NCI-H1417 (cell line): ENCODE data around the gene TAGAP.
"Not testable (repeated sequence)": the region's sequence is repeated elsewhere in the genome, so short reads cannot be mapped to it uniquely, and the experiment has no call there.

Source experiments
- DNase-seq, 3 experiments: peaks; one replicate each; lab custom pipeline; 2025; lab: John Stamatoyannopoulos, UW

The TAGAP gene

GRCh38 chr6:159012201-159012600 is 32.6 kb downstream of the TAGAP start:
- no peak for DNase-seq

- not testable (repeated sequence) for DNase-seq
These were observed 34.7 kb downstream of the TAGAP start for GRCh38 chr6:159010037-159010612.

GRCh38 chr6:159008656-159009288 is 36.0 kb downstream of the TAGAP start:
- DNase-seq, result peak in 2 of 3 experiments; percentile 38 to 46

DNA sequence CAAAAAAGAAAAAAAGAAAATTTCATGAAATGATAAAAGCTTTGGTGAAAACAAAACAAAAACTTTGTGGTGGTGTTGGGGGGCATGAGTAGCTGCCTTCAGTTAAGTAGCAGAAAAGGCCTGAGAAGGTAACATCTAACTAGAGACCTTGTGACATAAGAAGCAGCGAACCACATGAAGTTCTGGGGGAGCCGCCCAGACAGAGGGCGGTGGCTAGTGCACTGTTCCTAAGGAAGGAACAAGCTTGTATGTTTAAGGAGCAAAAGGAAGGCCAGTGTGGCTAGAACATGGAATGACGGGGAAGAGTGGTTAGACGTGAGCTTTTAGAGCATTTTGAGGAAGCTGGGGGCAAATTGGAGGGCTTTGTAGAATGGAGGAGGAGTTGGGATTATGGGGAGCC is 37.3 kb downstream of the TAGAP start:
- DNase-seq, result no peak

GRCh38 chr6:159005436-159005835 is 39.4 kb downstream of the TAGAP start:
- DNase-seq, result no peak

DNA sequence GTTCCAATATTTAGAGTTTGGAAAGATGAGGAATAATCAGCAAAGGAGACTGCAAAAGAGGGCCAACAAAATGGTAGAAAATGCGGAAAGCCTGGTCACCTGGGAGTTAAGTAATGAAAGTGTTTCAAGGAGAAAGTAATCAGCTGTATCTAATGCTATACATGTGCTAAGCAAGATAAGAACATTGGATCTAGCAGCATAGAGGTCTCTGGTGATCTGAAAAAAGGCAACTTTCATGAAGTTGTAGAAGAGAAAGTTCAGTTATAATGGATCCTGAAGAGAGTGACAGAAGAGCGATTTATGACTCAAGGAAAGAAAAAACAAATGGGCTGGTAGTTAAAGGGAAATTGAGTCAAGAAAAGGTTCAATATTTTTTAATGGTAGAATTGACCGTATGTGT is 40.2 kb downstream of the TAGAP start:
- DNase-seq, result no peak

DNA sequence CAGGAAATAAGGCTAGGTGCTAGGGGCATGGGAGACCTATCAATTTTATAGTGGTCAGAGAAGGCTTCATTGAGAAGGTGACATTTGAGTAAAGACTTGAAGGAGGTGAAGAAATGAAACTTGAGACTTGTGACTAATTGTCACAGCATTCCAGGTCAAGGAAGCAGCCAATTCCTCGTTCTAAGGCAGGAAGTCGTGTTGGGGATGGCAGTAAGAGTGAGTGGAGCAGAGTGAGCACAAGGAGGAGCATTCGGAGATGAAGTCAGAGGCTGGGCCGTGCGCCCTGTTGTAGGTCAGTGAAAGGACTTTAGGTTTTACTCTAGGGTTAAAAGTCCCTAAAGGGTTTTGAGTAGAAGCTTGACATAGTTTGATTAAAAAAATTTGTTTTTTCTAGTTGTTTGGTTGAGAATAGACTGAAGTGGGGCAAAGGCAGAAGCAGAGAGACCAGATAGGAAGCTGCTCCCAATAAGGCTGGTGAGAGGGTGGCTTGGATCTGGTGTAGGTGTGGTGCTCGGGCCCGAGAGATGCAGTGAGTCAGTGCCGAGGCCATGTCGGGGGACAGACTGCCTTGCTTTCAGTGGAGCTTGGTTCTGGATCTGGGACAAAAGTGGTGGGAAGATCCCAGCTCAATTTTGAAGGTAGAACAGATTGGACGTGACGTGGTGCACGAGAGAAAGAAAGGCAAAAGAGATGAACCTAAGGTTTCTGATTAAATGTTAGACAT is 42.2 kb downstream of the TAGAP start:
- DNase-seq, result no peak

DNA sequence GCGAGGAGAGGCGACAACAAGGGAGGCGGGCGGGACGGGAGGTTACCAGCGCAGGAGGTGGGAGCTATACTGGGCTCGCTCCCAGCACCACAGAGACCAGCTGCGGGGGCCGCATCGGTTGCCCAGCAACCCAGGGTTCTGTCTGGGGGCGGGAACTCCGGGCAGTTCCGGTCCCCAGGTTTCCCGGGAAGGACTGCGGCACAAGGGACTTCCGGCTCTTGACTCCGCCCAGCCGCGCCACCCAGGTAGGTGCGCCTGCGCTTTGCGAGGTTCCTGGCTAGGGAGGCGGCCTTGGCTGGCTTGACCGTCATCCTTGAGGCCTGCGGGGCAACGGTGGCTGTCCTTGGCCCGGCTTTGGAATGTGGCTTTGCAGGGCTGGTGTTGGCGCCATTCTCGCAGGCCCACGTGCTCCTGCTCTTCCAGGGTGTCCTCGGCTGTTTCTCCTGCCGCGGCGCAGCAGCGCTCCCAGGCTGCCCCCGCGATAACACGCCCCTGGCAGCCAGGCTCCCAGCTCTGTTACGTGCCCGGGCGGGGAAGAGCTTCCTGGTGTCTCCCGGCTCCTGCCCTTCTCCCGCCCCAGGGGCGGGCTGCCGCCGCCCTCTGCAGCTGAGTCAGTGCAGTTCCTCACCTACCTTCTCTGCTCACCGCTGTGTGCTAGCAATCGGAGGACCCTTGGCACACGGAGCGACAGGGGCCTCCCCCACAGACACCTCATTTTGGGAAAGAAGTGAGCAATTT is 45.0 kb downstream of the TAGAP start, which contains the start of gene RSPH3:
RSPH3 (minus strand) TSS at position 537 of the 738 bp plus-strand sequence. CDS start 652 bp downstream, outside the sequence.
- peak; percentile 96 to 99 (median 99) for DNase-seq

DNA sequence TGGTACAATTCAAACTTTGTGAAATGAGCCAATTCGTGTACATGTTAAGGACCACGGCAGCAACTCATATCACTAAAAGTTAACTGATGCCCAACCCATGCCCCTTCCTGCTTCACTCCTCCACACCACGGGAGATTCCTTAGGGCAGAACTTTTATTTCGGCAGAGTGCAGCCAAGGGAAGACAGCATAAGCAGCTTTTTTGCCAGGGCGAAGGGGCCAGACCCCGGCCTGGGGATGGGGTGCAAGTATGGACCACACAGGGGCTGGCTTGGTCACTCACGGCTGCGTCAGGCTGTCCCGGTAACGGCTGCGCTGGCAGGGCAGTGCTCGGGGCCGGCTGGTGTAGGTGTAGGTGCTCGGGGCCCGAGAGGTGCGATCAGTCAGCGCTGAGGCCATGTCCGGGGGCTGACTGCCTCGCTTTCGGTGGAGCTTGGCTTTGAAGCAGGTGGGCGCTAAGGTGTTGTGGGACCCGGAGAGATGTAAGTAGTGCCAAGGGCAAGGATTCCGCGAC is 45.6 kb downstream of the TAGAP start:
- no peak for DNase-seq

GRCh38 chr6:158996856-158997255 is 47.9 kb downstream of the TAGAP start:
- DNase-seq, result no peak

DNA sequence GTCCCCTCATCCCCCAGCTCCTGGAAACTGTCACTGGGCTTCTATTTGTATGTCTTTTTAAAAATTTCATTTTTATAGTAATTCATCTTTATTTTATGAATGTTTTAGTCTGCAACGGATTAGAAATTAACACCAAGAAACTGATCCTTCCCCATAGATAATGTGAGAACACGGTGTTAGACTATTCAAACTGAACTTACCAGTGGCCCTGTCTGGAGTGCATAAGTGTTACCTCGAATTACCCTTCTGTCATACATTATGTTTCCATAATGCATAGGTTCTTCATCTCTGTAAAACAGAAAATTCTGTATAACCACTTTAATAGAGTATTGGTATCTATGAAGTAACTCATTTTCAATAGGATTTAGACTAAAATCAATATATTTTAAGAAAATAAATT is 51.2 kb downstream of the TAGAP start:
- no peak for DNase-seq

- DNase-seq, result no peak
These were observed 53.6 kb downstream of the TAGAP start for GRCh38 chr6:158991017-158991723.

GRCh38 chr6:158989711-158990110 is 55.1 kb downstream of the TAGAP start:
- DNase-seq, result not testable (repeated sequence)

GRCh38 chr6:158988477-158988876 is 56.3 kb downstream of the TAGAP start:
- no peak for DNase-seq

GRCh38 chr6:158987657-158988056 is 57.1 kb downstream of the TAGAP start:
- no peak for DNase-seq
